Measurements from ENCODE around the gene SERPINA4.

DNA sequence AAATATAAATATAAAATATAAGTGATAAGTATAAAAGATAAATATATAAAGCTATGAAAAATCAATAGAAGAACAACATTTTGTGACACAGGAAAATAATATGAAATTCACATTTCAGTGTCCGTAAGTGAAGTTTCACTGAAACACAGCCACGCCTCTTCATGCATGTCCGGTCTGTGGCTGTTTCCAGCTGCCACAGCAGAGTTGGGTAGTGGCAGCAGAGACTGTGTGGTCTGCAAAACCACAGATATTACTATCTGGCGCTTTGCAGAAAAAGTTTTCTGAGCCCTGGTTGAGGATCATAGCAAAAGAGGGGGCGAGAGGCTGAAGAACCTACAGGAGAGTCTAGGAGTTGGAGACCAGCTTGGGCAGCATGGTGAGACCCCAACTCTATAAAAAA is 780 bp downstream of the SERPINA4 start:
- TF ChIP-seq, protein P1, sequence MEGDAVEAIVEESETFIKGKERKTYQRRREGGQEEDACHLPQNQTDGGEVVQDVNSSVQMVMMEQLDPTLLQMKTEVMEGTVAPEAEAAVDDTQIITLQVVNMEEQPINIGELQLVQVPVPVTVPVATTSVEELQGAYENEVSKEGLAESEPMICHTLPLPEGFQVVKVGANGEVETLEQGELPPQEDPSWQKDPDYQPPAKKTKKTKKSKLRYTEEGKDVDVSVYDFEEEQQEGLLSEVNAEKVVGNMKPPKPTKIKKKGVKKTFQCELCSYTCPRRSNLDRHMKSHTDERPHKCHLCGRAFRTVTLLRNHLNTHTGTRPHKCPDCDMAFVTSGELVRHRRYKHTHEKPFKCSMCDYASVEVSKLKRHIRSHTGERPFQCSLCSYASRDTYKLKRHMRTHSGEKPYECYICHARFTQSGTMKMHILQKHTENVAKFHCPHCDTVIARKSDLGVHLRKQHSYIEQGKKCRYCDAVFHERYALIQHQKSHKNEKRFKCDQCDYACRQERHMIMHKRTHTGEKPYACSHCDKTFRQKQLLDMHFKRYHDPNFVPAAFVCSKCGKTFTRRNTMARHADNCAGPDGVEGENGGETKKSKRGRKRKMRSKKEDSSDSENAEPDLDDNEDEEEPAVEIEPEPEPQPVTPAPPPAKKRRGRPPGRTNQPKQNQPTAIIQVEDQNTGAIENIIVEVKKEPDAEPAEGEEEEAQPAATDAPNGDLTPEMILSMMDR (IDR thresholded peaks at IDR 0.05; ENCODE audit: insufficient read depth, low read depth, low read length): no peak
- no peak for TF ChIP-seq EZH2 (IDR thresholded peaks at IDR 0.05; ENCODE audit: insufficient read depth, low read length)

All from astrocyte (in vitro differentiated cells and primary cell).